ENCODE data around the gene C9orf72. TPM values are rescaled to one million over a fixed set of nuclear protein-coding genes. Genes with fewer than 3 reads are reported as not detected.

The C9orf72 gene
- polyA plus RNA-seq, 1 donor (not counting 4 experiments of a cell fraction or from before 2014, with no cell fraction given): 7.7 TPM

GRCh38 chr9:27566118-27566517, 7.2 kb downstream of the C9orf72 start:
- H2AFZ ChIP-seq (ENCODE audit: control insufficient read depth, low read length): no peak overlapping the region
- H3K27ac ChIP-seq (ENCODE audit: control insufficient read depth, insufficient read depth, low read length): no peak overlapping the region
- H3K36me3 ChIP-seq (ENCODE audit: control insufficient read depth in 2 of 2, extremely low read depth in 1 of 2, insufficient read depth in 2 of 2, low read length in 2 of 2): peaks cover 0 to 2% of the 10 kb centered on the region in 2 experiments
- peaks cover 2% of the 10 kb centered on the region for H3K79me2 ChIP-seq (ENCODE audit: control insufficient read depth, insufficient read depth, low read length)
- no peaks in the 10 kb centered on the region for H4K20me1 ChIP-seq (ENCODE audit: control insufficient read depth, extremely low read depth, insufficient read depth, low read length)
- H3K9me3 ChIP-seq (ENCODE audit: control insufficient read depth, low read depth, low read length): no peaks in the 10 kb centered on the region
- DNase-seq (ENCODE audit: low read depth, low spot score) (no peak), FAIRE-seq (no peak)
- H3K4me1 ChIP-seq (ENCODE audit: control insufficient read depth, extremely low read depth, insufficient read depth, low read length): no peaks in the 10 kb centered on the region
- H3K4me3 ChIP-seq (ENCODE audit: control insufficient read depth in 2 of 3, extremely low read depth in 1 of 3, insufficient read depth in 2 of 3, low read depth in 1 of 3, low read length in 3 of 3): no peak overlapping the region
- no peaks in the 10 kb centered on the region for H3K9me1 ChIP-seq (ENCODE audit: control insufficient read depth, extremely low read depth, insufficient read depth, low read length)
- no peak overlapping the region for H3K4me2 ChIP-seq (ENCODE audit: control insufficient read depth, extremely low read depth, insufficient read depth, low read depth, low read length)
- H3K9ac ChIP-seq (ENCODE audit: control insufficient read depth, extremely low read depth, insufficient read depth, low read length): no peak overlapping the region
- dilution Hi-C loops (cut with MboI; ENCODE audit: extremely low pct_ligation_motif_present, low sequenced_read_pairs): no loop called here
- TF ChIP-seq, protein P1, sequence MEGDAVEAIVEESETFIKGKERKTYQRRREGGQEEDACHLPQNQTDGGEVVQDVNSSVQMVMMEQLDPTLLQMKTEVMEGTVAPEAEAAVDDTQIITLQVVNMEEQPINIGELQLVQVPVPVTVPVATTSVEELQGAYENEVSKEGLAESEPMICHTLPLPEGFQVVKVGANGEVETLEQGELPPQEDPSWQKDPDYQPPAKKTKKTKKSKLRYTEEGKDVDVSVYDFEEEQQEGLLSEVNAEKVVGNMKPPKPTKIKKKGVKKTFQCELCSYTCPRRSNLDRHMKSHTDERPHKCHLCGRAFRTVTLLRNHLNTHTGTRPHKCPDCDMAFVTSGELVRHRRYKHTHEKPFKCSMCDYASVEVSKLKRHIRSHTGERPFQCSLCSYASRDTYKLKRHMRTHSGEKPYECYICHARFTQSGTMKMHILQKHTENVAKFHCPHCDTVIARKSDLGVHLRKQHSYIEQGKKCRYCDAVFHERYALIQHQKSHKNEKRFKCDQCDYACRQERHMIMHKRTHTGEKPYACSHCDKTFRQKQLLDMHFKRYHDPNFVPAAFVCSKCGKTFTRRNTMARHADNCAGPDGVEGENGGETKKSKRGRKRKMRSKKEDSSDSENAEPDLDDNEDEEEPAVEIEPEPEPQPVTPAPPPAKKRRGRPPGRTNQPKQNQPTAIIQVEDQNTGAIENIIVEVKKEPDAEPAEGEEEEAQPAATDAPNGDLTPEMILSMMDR (optimal IDR thresholded peaks at IDR 0.05 in 1 of 3, IDR thresholded peaks at IDR 0.05 in 1 of 3, conservative IDR thresholded peaks at IDR 0.05 in 1 of 3; ENCODE audit: extremely low read depth in 1 of 3, insufficient read depth in 2 of 3, low read length in 3 of 3): no peak
- no peak for TF ChIP-seq EZH2 (IDR thresholded peaks at IDR 0.05; ENCODE audit: low read length)
- no peaks in the 10 kb centered on the region for H3K27me3 ChIP-seq (ENCODE audit: control insufficient read depth, extremely low read depth, insufficient read depth, low read length)

GRCh38 chr9:27565696-27566095, 7.6 kb downstream of the C9orf72 start:
- H3K9me3 ChIP-seq (ENCODE audit: control insufficient read depth, low read depth, low read length): no peaks in the 10 kb centered on the region
- H3K4me1 ChIP-seq (ENCODE audit: control insufficient read depth, extremely low read depth, insufficient read depth, low read length): no peaks in the 10 kb centered on the region
- H2AFZ ChIP-seq (ENCODE audit: control insufficient read depth, low read length): no peak overlapping the region
- H3K27ac ChIP-seq (ENCODE audit: control insufficient read depth, insufficient read depth, low read length): no peak overlapping the region
- peaks cover 2% of the 10 kb centered on the region for H3K79me2 ChIP-seq (ENCODE audit: control insufficient read depth, insufficient read depth, low read length)
- FAIRE-seq (no peak), DNase-seq (ENCODE audit: low read depth, low spot score) (no peak)
- peaks cover 0 to 2% of the 10 kb centered on the region in 2 experiments for H3K36me3 ChIP-seq (ENCODE audit: control insufficient read depth in 2 of 2, extremely low read depth in 1 of 2, insufficient read depth in 2 of 2, low read length in 2 of 2)
- TF ChIP-seq, protein P1 (optimal IDR thresholded peaks at IDR 0.05 in 1 of 3, IDR thresholded peaks at IDR 0.05 in 1 of 3, conservative IDR thresholded peaks at IDR 0.05 in 1 of 3; ENCODE audit: extremely low read depth in 1 of 3, insufficient read depth in 2 of 3, low read length in 3 of 3): no peak
- TF ChIP-seq EZH2 (IDR thresholded peaks at IDR 0.05; ENCODE audit: low read length): no peak
- H3K9me1 ChIP-seq (ENCODE audit: control insufficient read depth, extremely low read depth, insufficient read depth, low read length): no peaks in the 10 kb centered on the region
- H3K4me3 ChIP-seq (ENCODE audit: control insufficient read depth in 2 of 3, extremely low read depth in 1 of 3, insufficient read depth in 2 of 3, low read depth in 1 of 3, low read length in 3 of 3): no peak overlapping the region
- dilution Hi-C loops (cut with MboI; ENCODE audit: extremely low pct_ligation_motif_present, low sequenced_read_pairs): no loop called here
- no peak overlapping the region for H3K4me2 ChIP-seq (ENCODE audit: control insufficient read depth, extremely low read depth, insufficient read depth, low read depth, low read length)
- no peak overlapping the region for H3K9ac ChIP-seq (ENCODE audit: control insufficient read depth, extremely low read depth, insufficient read depth, low read length)
- H3K27me3 ChIP-seq (ENCODE audit: control insufficient read depth, extremely low read depth, insufficient read depth, low read length): no peaks in the 10 kb centered on the region
- no peaks in the 10 kb centered on the region for H4K20me1 ChIP-seq (ENCODE audit: control insufficient read depth, extremely low read depth, insufficient read depth, low read length)
